CD4-positive, alpha-beta T cell treated with Interleukin-15 for 1 hour (primary cell): ENCODE data around the gene MTHFD2.

Source experiments
- DNase-seq: peaks from one replicate; pipeline ENCODE4 v3.0.0-alpha.2; 2020

Gene MTHFD2

GRCh38 chr2:74232426-74232825 lies 34.0 kb downstream of the MTHFD2 start:
- DNase-seq: no peak

GRCh38 chr2:74233648-74234047 lies 35.2 kb downstream of the MTHFD2 start:
- DNase-seq: no peak

GRCh38 chr2:74235041-74235440 lies 36.6 kb downstream of the MTHFD2 start:
- DNase-seq: no peak

DNA sequence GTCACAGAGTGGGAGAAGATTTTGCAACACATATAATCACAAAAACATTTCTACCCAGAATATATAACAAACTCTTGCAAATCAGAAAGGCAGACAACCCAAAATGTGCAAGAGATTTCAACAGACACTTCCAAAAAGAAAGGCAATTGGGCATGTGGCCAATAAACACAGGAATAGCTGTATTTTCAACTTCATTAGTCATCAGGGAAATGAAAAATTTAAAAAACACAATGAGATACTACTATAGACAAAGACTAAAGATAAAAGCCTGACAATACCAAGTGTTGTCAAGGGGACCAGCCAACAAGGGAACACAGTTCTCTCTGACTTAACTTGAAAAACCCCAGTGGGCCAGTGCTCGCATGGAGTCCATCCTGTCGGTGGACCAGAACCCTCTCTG lies 40.5 kb downstream of the MTHFD2 start:
- DNase-seq: no peak

DNA sequence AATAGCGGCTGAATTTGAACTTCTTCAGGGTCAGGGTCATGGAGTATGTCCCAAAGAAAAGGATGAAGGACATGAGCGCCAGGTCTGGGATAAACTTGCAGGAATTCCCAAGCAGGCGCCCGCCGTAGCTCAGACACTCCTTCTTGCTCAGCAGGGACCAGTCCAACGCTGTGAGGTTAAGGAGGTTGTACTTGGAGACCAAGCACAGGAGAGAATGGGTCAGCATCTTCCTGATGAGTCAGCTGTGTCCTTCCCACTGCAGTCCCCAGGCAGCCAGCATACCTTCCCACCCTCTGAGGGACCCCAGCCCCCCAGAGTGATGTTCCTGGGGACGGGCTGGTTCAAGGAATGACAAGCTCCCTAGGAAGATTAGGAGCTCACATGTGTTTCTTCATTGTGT lies 40.9 kb downstream of the MTHFD2 start:
- DNase-seq: no peak

- DNase-seq: no peak
These were observed 44.1 kb downstream of the MTHFD2 start for GRCh38 chr2:74242354-74243071.

- no peak for DNase-seq
These were observed 45.9 kb downstream of the MTHFD2 start for GRCh38 chr2:74244286-74244685.

- no peak for DNase-seq
These were observed 48.2 kb downstream of the MTHFD2 start for GRCh38 chr2:74246496-74247195.

GRCh38 chr2:74249406-74250122 lies 51.1 kb downstream of the MTHFD2 start:
- DNase-seq: no peak

DNA sequence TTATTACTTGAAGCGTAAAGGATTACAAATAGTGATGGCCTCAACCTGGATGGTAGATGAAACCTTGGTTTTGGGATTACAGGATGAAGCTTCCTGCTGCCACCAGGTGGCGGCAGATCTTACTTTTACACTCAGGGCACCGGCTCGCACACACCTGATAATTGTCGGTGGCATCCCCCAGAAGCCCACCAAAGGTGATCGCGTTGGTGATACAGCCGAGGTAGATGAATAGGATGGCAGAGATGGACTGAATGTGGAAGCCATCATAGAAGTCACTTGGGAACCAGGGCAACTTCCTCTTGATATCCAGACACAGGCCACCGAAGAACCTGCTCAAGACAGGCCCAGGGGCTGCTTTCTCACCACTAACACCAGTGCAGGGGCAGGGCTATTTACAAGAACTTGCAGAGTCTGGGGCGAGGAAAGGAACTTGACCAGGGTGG lies 51.8 kb downstream of the MTHFD2 start:
- DNase-seq: peak; percentile 53

- DNase-seq: no peak
These were observed 53.6 kb downstream of the MTHFD2 start for GRCh38 chr2:74252036-74252435.

DNA sequence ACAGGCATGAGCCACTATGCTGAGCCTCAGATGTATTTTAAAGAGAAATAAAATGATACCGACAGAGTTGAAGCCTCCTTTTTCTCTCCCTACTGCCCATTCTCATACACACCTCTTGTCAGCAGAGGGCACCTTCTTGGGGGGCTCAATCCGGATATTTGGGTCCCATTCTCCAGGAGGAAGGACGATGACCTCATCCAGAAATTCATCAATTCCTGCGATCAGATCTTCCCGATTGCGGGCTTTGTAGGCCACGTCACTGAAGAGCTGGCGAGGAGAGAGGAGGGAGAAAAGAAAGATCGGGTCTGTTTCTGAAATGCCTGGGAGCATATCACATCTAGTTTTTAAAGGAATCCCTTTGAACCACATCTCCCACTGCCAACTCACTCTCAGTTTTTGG lies 54.4 kb downstream of the MTHFD2 start:
- DNase-seq: no peak

DNA sequence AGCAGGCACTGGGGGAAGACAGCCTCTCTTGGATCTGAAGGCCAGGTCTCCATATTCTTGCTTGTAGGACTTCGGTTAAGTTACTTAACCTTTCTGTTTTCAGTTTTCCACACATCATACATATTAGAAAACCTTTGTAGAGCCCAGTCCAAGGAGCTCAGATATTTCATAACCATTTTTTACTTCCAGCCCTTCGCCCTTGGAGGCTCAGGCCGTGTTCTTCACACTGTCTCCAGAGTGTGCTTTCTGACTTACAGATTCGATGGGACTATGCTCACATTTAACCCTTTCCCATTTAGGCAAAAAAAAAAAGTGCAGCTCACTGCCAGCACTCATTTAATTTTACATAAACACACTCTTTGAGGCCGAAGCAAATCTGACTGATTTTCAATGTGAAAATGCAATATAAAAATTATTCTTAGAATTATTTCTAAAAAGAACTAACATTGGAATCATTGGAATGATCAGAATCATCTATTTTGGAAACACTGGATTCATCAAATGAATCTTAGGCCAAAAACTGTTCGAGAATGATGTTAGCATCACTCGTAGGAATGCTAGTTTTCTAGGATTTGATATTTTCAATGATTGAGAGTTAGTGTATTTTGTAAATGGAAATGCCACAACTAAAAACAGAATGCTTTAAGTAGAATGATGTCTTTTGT lies 55.0 kb downstream of the MTHFD2 start:
- DNase-seq: no peak

- DNase-seq: no peak
These were observed 55.5 kb downstream of the MTHFD2 start for GRCh38 chr2:74253971-74254310.

DNA sequence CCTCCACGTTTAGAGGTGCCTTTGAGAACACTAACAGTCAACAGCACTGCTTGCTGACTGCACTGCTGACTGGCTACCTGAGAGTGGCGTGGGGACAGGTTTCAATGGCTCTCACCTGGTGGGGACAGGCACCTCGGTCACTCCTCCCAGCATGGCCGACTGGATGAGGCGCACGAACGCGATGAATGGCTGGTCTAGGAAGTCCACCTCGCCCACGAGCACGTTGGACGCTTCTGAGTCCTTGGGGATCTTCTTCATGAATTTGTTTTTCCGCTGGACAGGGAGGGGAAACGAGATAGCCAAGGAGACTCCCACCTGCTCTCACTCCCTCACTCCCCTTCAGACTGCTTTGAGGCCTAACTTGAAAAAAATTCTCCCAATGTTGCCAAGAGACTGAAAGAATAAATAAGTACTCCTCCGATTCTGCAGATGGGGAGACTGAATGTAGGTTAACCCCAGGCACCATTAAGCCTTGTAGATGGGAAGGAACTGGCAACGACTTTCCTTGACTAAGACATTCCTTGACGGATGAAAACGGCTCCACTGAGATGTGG lies 57.3 kb downstream of the MTHFD2 start:
- no peak for DNase-seq

GRCh38 chr2:74259191-74259590 lies 60.8 kb downstream of the MTHFD2 start:
- DNase-seq: no peak

GRCh38 chr2:74259733-74260132 lies 61.3 kb downstream of the MTHFD2 start:
- no peak for DNase-seq

DNA sequence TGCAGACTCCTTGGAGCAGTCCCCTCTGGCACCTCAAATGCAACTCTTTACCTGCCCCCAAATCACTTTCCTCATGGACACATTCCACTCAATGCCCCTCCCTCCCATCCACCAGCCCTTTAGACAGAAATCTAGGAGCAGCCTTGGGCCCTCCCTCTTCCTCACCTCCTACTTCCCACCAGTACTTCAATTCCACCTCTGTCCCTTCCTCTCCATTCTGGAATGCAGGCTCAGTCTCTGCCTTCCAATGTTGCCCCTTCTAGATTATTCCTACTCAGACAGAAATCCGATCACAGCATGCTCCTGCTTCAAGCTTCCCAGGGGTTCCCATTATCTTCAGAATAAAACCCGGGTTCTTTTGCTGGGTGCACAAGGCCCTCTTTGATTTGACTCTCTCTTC lies 62.1 kb downstream of the MTHFD2 start:
- no peak for DNase-seq

DNA sequence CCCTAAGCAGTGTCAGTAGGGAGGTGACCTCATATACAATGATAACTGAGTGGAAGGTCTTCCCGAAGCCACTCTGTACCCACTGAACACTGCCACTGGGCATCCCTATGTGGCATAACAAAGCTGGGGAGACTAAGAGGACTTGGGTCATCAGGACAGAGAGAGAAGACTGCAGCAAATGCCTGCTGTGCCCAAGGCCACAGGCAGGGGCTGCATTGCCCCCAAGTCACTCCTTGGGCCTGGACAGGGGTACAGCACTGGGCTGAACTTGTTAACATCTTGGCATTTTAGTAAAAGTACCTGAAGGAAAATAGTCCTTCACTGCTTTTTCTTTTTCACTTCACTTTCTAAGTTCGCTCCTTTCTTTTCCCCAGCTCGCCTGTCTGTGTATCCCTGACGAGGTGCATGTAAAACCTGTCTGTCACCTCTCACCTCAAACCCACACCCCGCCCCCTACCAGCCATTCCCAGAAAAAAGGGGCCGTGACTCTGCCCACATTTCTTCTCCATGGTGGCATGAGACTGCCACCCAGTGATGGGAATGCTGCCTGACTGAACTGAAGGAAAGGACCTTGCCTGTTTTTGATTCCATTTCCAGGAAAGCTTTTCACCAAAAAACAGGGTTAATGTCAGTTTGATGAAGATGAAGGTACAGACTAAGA lies 62.9 kb downstream of the MTHFD2 start:
- DNase-seq: no peak

GRCh38 chr2:74262681-74263080 lies 64.3 kb downstream of the MTHFD2 start:
- DNase-seq: no peak

DNA sequence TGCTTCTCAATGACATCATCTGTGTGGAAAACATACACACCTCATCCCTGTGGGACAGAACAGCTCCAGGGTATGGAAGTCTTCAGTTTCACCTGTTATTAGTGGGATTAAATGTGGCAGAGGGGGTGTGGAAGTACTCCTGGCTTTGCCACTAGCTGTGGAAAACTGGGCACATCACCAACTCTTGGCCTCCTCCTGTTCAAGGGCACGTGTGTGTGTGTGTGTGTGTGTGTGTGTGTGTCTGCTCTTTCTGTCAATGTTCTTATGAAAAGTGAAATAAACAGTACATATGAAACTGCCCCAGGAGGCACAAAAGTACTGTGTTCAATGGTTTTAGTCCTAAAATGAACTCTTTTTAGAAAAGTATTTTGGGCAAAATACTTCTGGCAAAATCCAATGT lies 65.9 kb downstream of the MTHFD2 start:
- no peak for DNase-seq

DNA sequence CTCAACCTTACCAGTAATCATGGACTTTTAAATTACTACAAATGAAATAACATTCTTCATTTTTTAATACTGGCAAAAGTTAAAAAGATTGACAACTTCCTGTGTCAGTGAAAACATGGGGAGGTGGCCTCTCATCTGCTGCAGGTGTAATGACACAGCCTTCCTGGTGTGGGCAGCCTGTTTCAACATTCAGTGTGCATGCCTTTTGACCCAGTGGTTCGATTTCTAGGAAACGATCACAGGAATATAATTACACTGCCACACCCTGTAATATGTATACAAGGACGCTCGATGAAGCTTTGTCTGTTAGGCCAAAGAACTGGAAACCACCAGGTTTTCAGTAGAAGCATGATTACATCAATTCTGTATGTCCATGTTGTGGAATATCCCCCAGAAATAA lies 68.7 kb downstream of the MTHFD2 start:
- peak; percentile 72 for DNase-seq
